ENCODE measurements around the gene DNTTIP2.
"Not testable (repeated sequence)": the region's sequence is repeated elsewhere in the genome, so short reads cannot be mapped to it uniquely, and the experiment has no call there.

Gene DNTTIP2

GRCh38 chr1:93840956-93841482 lies 38.0 kb downstream of the DNTTIP2 start:
- DNase-seq (ENCODE audit: low read depth), result no peak

- DNase-seq (ENCODE audit: low read depth), result no peak
Observed at GRCh38 chr1:93839753-93840152, 39.3 kb downstream of the DNTTIP2 start.

DNA sequence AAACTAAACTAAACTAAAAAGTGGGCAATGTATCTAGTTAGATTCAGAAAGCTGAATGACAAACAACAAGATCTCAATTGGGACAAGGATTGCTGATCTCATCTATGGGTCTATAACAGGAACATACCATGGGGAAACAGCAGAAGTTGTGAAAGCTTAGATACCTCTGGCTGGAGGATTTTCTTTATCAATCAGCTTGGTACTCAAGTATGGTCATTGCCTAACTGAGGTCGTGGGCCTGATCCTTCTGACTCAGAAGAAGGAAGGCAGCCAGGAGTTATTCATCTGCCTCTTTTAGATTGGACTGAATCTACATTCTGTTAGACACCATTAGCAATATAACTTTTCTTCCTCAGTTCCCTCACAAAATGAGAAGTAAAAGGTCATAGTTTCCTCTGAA lies 39.7 kb downstream of the DNTTIP2 start:
- DNase-seq (ENCODE audit: low read depth), result peak; percentile 86

DNA sequence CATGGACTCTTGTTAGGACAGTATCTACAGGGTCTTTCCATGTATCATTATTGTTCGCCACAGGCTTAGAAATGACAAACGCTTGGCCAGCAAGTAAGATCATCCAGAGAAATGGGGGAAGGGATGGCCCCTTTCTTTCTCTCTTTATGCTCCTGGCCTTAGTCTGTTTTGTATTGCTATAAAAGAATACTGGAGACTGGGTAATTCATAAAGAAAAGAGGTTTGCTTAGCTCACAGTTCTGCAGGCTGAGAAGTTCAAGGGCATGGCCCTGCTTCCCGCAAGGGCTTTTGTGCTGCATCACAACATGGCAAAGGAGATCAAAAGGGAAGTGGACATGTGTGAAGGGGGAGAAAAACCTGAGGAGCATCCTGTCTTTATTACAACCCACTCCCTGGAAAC lies 41.0 kb downstream of the DNTTIP2 start:
- no peak for DNase-seq (ENCODE audit: low read depth)

DNA sequence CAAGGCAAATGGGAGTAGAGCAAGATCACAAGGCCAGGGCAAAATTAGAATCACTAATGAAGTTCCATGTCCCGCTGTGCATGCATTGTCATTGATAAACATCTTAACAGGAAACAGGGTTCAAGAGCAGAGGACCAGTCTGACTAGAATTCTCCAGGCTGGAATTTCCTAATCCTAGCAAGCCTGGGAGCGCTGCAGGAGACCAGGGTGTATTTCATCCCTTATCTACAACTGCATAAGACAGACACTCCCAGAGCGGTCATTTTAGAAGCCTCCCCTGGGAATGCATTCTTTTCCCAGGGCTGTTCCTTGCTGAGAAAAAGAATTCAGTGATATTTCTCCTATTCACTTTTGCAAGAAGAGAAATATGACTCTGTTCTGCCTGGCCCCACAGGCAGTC lies 45.7 kb downstream of the DNTTIP2 start:
- not testable (repeated sequence) for DNase-seq (ENCODE audit: low read depth)

DNA sequence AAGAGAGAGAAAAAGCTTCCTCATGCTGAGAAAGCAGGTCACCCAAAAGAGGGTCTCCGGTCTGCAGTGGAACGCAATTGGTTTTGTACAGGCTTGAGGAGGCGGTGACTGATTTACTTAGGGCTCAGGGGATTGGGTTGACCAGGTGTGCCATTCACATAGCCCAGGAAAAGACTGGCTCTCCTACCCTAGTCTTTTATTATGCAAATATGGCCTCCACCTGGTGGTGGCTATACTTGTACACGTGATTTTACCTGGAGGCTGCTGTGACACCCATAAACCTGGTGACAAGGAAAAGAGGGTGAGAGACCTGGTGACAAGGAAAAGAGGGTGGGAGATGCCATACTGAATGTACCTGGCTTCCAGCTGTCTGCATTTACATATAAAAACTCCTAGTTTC lies 49.9 kb downstream of the DNTTIP2 start:
- DNase-seq (ENCODE audit: low read depth), result no peak

- DNase-seq (ENCODE audit: low read depth), result no peak
Observed at GRCh38 chr1:93828367-93828755, 50.6 kb downstream of the DNTTIP2 start.

GRCh38 chr1:93827633-93828366 lies 51.2 kb downstream of the DNTTIP2 start:
- DNase-seq (ENCODE audit: low read depth), result no peak

DNA sequence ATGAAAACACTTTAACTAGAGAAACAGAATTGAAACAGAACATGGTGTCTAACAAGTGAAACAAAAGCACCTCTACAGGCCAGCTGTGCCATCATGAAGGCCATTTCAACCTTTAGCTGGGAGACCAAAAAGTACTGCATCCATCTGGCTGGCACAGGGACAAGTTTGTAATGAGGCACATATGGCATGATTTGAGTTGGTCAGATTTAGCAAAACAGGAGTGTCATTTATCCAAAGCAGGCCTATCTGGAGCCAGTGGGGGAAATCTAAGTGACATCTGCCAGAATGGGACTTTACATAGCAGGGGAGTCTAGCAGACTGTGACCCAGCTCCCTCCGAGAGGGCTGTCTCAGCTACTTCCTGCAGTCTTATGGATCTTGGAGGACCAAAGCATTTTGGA lies 51.9 kb downstream of the DNTTIP2 start:
- DNase-seq (ENCODE audit: low read depth), result no peak

DNA sequence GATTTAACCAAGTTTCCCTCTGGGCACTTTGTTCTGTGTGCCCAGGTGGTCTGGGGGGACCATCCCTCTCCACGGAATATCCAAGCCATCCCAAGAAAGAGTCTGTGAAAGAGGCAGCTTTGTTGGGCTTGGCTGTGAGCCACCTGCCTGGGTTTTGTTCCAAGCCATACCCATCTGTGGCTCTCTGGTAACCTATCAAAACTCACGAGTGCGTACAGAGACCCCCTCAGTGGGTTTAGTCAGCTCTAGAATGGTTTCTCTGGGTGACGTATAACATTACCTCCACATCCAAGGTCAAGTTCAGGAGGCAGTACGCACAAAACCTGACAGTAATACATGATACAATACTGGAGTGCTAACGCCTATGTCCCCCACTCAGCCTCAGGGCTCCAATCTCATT lies 54.2 kb downstream of the DNTTIP2 start:
- DNase-seq (ENCODE audit: low read depth), result no peak

DNA sequence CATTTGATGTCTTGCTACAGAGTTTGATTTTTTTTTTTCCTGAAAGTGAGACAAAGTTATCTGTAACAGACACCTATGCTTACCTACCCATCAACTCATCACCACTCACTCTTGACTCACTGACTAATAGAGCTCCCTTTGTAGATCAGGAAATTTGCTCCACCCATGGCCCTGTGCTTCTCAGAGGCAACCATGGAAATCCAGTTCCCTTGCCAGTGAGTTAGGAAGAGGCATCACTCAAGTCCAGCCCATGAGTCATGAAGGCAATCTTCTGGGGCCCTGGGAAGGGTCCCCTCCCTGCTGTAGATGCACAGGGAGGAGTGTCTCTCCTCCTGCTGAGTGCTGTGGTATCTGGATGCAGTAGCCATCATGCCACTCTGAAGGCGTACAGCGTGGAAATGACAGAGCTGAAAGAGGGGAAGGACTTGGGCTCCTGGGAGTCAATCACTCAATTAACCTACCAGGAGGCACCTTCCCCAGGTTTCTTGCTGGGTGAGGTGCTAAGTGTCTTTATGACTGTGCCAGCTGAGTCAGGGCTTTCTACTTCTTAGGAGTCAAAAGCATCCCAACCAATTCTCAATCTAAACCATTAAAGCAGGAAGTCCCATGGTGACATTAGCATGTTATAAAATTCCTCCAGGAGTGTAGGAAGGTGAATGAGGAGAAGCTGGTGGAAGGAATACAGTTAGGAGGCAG lies 56.1 kb downstream of the DNTTIP2 start:
- no peak for DNase-seq (ENCODE audit: low read depth)

DNA sequence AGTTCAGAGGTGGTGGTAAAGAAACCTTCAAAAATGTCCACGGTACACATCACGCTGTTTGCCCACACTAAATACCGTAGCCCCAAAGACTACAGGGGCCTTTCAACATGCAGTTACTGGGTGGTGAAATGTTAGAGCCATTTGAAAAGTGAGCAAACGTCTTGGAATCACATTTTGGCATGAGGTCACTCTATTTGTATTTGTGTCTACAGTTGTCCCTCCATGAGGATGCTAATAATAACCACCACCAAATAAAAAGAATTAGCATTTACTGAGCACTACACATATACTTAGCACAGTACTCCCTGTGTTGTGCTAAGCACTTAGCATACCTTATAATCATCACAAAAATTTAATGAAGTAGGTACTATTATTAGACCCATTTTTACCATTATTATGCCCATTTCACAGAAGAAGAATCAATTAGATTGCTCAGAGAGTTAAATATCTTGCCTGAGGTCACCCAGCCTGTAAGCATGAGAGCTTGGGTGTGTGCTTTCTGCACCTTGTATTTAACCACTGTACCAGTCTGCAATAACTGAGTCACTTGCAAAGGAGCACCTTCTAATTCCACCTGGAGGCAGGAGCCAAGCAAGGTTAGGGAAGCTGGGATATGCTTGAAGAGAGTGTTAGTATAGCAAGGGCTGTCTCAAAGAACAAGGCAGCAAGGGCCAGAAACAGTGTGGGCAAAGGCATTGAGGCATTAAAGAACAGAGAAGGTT lies 57.4 kb downstream of the DNTTIP2 start:
- DNase-seq (ENCODE audit: low read depth), result no peak

DNA sequence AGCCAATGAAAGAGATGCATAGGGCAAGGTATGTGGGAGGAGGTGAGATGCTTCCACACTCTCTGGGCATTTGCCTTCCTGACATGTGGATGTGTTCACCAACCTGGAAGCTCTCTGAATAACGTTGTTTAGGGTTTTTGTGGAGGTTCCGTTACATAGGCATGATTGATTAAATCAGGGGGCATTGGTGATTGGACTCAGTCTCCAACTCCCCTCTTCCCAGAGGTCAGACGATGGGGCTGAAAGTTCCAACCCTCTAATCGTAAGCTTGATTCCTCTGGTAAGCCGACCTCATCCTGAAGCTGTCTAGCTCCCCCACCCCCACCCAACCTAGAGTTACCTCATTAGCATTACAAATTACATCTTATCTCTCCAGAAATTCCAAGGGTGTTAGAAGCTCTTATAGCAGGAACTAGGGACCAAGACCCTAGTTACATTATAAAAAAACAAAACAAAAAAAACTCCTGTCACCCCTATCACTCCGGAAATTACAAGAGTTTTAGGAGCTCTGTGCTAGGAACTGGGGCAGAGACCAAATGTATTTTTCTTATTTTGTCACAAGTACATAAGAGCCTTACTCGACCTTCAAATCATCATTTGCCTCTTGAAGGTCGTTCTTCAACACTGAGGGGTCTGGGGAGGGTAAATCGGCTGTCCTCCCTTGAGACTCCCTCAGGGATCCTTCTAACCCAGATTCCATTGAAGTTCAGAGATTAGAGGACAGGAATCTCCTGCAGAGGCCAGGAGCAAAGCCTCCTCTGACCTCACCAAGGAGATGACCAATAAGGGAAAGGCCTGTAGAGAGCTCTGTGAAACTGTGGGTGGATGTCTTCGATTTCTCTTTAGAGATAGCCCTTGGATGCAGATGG lies 58.2 kb downstream of the DNTTIP2 start:
- DNase-seq (ENCODE audit: low read depth), result no peak

DNA sequence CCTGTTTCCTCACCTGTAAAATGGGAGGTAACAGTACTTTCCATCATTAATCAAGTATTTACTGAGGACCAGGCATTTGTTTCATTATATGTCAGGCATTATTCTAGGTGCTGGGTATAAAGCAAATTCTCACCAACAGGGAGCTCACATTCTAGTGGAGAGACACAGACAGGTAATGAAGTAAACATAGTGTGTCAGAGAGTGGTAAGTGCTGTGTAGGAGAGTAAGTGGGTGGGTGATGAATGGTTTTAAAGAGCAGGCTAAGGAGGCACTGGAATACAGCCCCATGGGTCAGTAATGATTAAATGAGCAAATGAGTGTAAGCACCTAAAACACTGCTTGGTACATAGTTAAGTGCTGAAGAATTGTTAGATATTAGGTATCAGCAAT lies 60.4 kb downstream of the DNTTIP2 start:
- DNase-seq (ENCODE audit: low read depth), result no peak

DNA sequence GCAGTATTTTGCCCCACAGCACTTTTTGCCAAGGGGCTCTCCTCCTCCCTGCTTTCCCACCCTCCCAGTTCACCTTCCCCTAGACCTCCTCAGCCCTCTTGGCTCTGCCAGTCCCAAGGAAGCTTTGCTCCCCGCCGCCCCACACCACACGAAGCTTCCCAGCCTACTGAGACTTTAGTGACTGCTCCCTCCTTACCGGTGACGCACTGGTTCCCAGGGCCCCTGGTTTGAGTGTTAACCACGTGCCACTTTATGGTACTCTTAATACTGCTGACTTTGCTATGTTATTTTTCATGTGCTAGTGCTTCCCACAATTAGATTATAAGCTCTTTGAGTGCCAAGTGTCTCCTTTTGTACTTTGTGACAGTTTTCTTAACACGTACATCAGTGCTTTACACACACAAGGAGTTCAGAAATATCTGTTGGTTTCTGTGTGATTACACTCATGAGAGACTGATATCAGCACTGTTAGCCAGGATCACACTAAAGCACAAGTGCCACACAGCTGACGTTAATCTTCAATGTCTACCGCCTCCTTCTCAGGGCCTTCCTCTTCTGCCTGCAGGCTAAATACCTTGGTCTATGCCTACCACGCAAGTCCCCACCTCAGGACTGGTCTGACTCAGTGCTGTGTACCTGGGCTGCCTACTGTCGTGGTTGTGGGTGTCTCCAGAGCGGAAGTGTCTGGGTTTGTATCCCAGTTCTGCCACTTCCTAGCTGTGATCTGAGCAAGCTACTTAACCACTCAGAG lies 61.0 kb downstream of the DNTTIP2 start:
- no peak for DNase-seq (ENCODE audit: low read depth)

DNA sequence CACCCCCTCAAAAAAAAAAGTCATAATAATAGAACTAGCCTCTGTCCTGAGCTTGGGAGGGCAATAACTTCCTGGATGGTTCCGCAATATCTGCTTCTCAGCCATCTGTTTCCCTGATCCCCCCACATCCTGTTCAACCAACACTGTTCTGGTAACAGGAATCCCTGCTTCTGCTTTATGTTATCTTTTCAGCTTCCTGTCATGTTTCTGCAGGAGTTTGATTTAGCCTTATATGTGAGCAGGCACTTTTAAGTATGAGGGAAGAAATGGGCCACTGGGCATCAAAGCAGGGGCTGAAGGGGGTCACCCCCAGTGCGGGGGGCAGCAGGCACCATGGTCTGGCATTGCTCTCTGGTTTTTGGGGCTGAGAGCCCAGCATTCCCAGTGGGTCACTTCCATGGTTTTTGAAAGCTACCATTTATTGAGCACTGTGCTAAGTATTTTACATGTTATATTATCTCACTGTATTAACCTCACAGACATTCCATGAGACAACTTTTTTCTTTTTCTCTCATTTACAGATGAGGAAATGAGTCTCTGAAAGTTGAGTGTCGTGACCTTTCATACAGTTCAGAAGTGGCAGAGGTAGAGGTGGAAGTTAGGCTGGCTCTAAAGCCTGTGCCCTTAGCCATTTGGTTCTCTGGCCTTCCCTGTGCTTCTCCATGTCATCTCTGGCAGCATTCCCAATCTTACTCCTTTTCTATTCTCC lies 61.9 kb downstream of the DNTTIP2 start:
- no peak for DNase-seq (ENCODE audit: low read depth)
